ENCODE data around the gene PERCC1.
"Not testable (repeated sequence)": the region's sequence is repeated elsewhere in the genome, so short reads cannot be mapped to it uniquely, and the experiment has no call there.

Gene PERCC1

GRCh38 chr16:1477033-1477432, 46.2 kb downstream of the PERCC1 start:
- DNase-seq = no peak
- no peak overlapping the region for H3K27ac ChIP-seq
- no peak for TF ChIP-seq CTCF (IDR thresholded peaks at IDR 0.05; ENCODE audit: low read depth, low read length)
- peaks cover 3% of the 10 kb centered on the region for H3K36me3 ChIP-seq
- no peak overlapping the region for H3K4me3 ChIP-seq (ENCODE audit: low read depth, low read length)
- no peaks in the 10 kb centered on the region for H3K9me3 ChIP-seq (ENCODE audit: severe bottlenecking)
- H3K27me3 ChIP-seq (ENCODE audit: insufficient read depth, low read depth, severe bottlenecking) = no peaks in the 10 kb centered on the region

- H3K9me3 ChIP-seq (ENCODE audit: severe bottlenecking); DNase-seq; H3K27me3 ChIP-seq (ENCODE audit: insufficient read depth, low read depth, severe bottlenecking); H3K4me3 ChIP-seq (ENCODE audit: low read depth, low read length); H3K27ac ChIP-seq; H3K36me3 ChIP-seq: not testable (repeated sequence)
These were observed 48.1 kb downstream of the PERCC1 start for GRCh38 chr16:1478937-1479336.

GRCh38 chr16:1481906-1482835, 51.3 kb downstream of the PERCC1 start:
- no peaks in the 10 kb centered on the region for H3K9me3 ChIP-seq (ENCODE audit: severe bottlenecking)
- no peak for DNase-seq
- H3K4me3 ChIP-seq (ENCODE audit: low read depth, low read length) = no peak overlapping the region
- no peak for TF ChIP-seq CTCF (IDR thresholded peaks at IDR 0.05; ENCODE audit: low read depth, low read length)
- no peak overlapping the region for H3K27ac ChIP-seq
- no peaks in the 10 kb centered on the region for H3K27me3 ChIP-seq (ENCODE audit: insufficient read depth, low read depth, severe bottlenecking)
- no peaks in the 10 kb centered on the region for H3K36me3 ChIP-seq
